Keratinocyte (primary cell): ENCODE measurements around the gene RAD18.

ENCODE experiments used
- EZH2 ChIP-seq: IDR thresholded peaks from one replicate; pipeline ENCODE4 v1.6.1; 2012; ENCODE audit warnings: inconsistent platforms, mild to moderate bottlenecking, low read length, moderate library complexity
- TF ChIP-seq, protein P1 (sequence below), 3 experiments: IDR thresholded peaks in 1 of 3; conservative IDR thresholded peaks in 1 of 3; optimal IDR thresholded peaks in 1 of 3; 2 replicates in 2 of 3; 3 replicates in 1 of 3; pipeline versions ENCODE3 to v1.5.1; 2011; ENCODE audit warnings: low read length in 3 of 3, mild to moderate bottlenecking in 3 of 3, moderate library complexity in 2 of 3, control low read depth in 1 of 3, inconsistent platforms in 1 of 3; ENCODE audit not compliant: insufficient read depth in 2 of 3; ENCODE audit errors: extremely low read depth in 1 of 3

GRCh38 chr3:8837162-8837561, 126.1 kb downstream of the RAD18 start:
- TF ChIP-seq, protein P1, sequence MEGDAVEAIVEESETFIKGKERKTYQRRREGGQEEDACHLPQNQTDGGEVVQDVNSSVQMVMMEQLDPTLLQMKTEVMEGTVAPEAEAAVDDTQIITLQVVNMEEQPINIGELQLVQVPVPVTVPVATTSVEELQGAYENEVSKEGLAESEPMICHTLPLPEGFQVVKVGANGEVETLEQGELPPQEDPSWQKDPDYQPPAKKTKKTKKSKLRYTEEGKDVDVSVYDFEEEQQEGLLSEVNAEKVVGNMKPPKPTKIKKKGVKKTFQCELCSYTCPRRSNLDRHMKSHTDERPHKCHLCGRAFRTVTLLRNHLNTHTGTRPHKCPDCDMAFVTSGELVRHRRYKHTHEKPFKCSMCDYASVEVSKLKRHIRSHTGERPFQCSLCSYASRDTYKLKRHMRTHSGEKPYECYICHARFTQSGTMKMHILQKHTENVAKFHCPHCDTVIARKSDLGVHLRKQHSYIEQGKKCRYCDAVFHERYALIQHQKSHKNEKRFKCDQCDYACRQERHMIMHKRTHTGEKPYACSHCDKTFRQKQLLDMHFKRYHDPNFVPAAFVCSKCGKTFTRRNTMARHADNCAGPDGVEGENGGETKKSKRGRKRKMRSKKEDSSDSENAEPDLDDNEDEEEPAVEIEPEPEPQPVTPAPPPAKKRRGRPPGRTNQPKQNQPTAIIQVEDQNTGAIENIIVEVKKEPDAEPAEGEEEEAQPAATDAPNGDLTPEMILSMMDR (optimal IDR thresholded peaks at IDR 0.05 in 1 of 3, IDR thresholded peaks at IDR 0.05 in 1 of 3, conservative IDR thresholded peaks at IDR 0.05 in 1 of 3; ENCODE audit: extremely low read depth in 1 of 3, insufficient read depth in 2 of 3, low read length in 3 of 3): no peak
- no peak for TF ChIP-seq EZH2
